Mesendoderm (in vitro differentiated cells): Measurements from ENCODE around the gene TWIST2.

ENCODE experiments used
- DNase-seq: peaks from one replicate; pipeline ENCODE4 v3.0.0; 2013
- H2AK5ac ChIP-seq: 2 replicates; pipeline ENCODE4 v1.6.1; 2013; ENCODE audit warnings: low read length, inconsistent platforms
- H2BK120ac ChIP-seq: 2 replicates; pipeline ENCODE4 v1.6.1; 2013; ENCODE audit warnings: low read depth, mild to moderate bottlenecking, low read length, moderate library complexity, mixed read lengths
- H2BK15ac ChIP-seq: replicated peaks from 2 replicates; pipeline ENCODE4 v1.6.1; 2013; ENCODE audit warnings: low read depth, mild to moderate bottlenecking, moderate library complexity
- H2BK5ac ChIP-seq: 2 replicates; pipeline ENCODE4 v1.6.1; 2013; ENCODE audit warnings: low read length, inconsistent platforms
- H3K18ac ChIP-seq: 2 replicates; pipeline ENCODE4 v1.6.1; 2013; ENCODE audit warnings: mild to moderate bottlenecking, low read length, mixed read lengths
- H3K23ac ChIP-seq: one replicate; pipeline ENCODE4 v1.6.1; 2013; ENCODE audit warnings: low read length
- H3K27ac ChIP-seq: 2 replicates; pipeline ENCODE4 v1.5.1; 2013; ENCODE audit warnings: low read depth, mild to moderate bottlenecking, inconsistent platforms, low read length, moderate library complexity
- H3K27me3 ChIP-seq: 2 replicates; pipeline ENCODE4 v1.6.1; 2013; ENCODE audit warnings: low read length, control low read depth, mild to moderate bottlenecking, inconsistent platforms; ENCODE audit not compliant: insufficient read depth, poor library complexity
- H3K36me3 ChIP-seq: 2 replicates; pipeline ENCODE4 v1.6.1; 2013; ENCODE audit warnings: low read length, inconsistent platforms; ENCODE audit not compliant: control insufficient read depth, insufficient read depth
- H3K4ac ChIP-seq: one replicate; pipeline ENCODE4 v1.6.1; 2013; ENCODE audit warnings: low read depth, mild to moderate bottlenecking, low read length, moderate library complexity
- H3K4me1 ChIP-seq: 2 replicates; pipeline ENCODE4 v1.6.1; 2013; ENCODE audit warnings: low read depth, low read length, inconsistent platforms; ENCODE audit not compliant: control insufficient read depth
- H3K4me2 ChIP-seq: 2 replicates; pipeline ENCODE4 v1.6.1; 2013; ENCODE audit warnings: low read length
- H3K4me3 ChIP-seq: 2 replicates; pipeline ENCODE4 v1.5.1; 2013; ENCODE audit warnings: mild to moderate bottlenecking, low read length
- H3K56ac ChIP-seq: one replicate; pipeline ENCODE4 v1.6.1; 2013; ENCODE audit warnings: low read length
- H3K79me1 ChIP-seq: 2 replicates; pipeline ENCODE4 v1.6.1; 2013; ENCODE audit warnings: low read length, inconsistent platforms
- H3K79me2 ChIP-seq: 2 replicates; pipeline ENCODE4 v1.6.1; 2013; ENCODE audit warnings: mild to moderate bottlenecking, low read length; ENCODE audit not compliant: control insufficient read depth, insufficient read depth
- H3K9ac ChIP-seq: 2 replicates; pipeline ENCODE4 v1.6.1; 2013; ENCODE audit warnings: low read length, inconsistent platforms
- H4K5ac ChIP-seq: one replicate; pipeline ENCODE4 v1.6.1; 2013; ENCODE audit warnings: low read length
- H4K8ac ChIP-seq: one replicate; pipeline ENCODE4 v1.6.1; 2013; ENCODE audit warnings: low read depth, mild to moderate bottlenecking, control low read depth, low read length, moderate library complexity
- WGBS: extraction: QIAGEN DNeasy Blood & Tissue Kit; methylation state at CpG from one replicate; pipeline ENCODE4 v1.1.7; 2013; ENCODE audit warnings: low lambda C conversion rate, missing lambda C conversion rate; ENCODE audit not compliant: insufficient coverage; ENCODE audit errors: extremely low coverage; 5-methylcytosine and 5-hydroxymethylcytosine counted together

The TWIST2 gene

GRCh38 chr2:238859636-238860347, 11.9 kb downstream of the TWIST2 start:
- Histone ChIP-seq H3K9ac (no peak overlapping the region), H3K79me2 (no peaks in the 10 kb centered on the region), H2BK5ac (no peak overlapping the region), H3K27me3 (no peaks in the 10 kb centered on the region), H3K23ac (no peak overlapping the region), H4K5ac (no peak overlapping the region), H3K4ac (no peak overlapping the region), H3K4me1 (peaks cover 5% of the 10 kb centered on the region), H3K18ac (no peak overlapping the region), H3K56ac (no peak overlapping the region), H3K4me3 (no peak overlapping the region), H3K36me3 (no peaks in the 10 kb centered on the region), H3K4me2 (no peak overlapping the region), H3K27ac (no peak overlapping the region), H2BK120ac (no peak overlapping the region), H3K79me1 (no peaks in the 10 kb centered on the region), H4K8ac (no peak overlapping the region), H2AK5ac (no peak overlapping the region), H2BK15ac (no peak overlapping the region)
- no peak for DNase-seq
- WGBS = no CpG with 5 or more reads among the region's 14 CpGs

GRCh38 chr2:238861013-238861730, 13.3 kb downstream of the TWIST2 start:
- no peak overlapping the region for H2BK15ac ChIP-seq
- H4K8ac ChIP-seq = no peak overlapping the region
- H3K4me1 ChIP-seq = peaks cover 5% of the 10 kb centered on the region
- H3K4me2 ChIP-seq = no peak overlapping the region
- H2AK5ac ChIP-seq = no peak overlapping the region
- no peak overlapping the region for H3K4me3 ChIP-seq
- WGBS = no CpG with 5 or more reads among the region's 21 CpGs
- H3K4ac ChIP-seq = no peak overlapping the region
- no peak overlapping the region for H3K27ac ChIP-seq
- H2BK120ac ChIP-seq = no peak overlapping the region
- no peak overlapping the region for H3K23ac ChIP-seq
- no peaks in the 10 kb centered on the region for H3K27me3 ChIP-seq
- no peaks in the 10 kb centered on the region for H3K79me2 ChIP-seq
- no peaks in the 10 kb centered on the region for H3K79me1 ChIP-seq
- H3K36me3 ChIP-seq = no peaks in the 10 kb centered on the region
- no peak overlapping the region for H3K18ac ChIP-seq
- no peak overlapping the region for H3K56ac ChIP-seq
- H3K9ac ChIP-seq = no peak overlapping the region
- H2BK5ac ChIP-seq = no peak overlapping the region
- DNase-seq = no peak
- no peak overlapping the region for H4K5ac ChIP-seq

GRCh38 chr2:238861766-238862315, 14.0 kb downstream of the TWIST2 start:
- no peak overlapping the region for H3K4ac ChIP-seq
- no peaks in the 10 kb centered on the region for H3K36me3 ChIP-seq
- no peaks in the 10 kb centered on the region for H3K79me1 ChIP-seq
- no peak overlapping the region for H2AK5ac ChIP-seq
- no peak overlapping the region for H3K4me3 ChIP-seq
- no peak overlapping the region for H3K9ac ChIP-seq
- H2BK120ac ChIP-seq = no peak overlapping the region
- H4K8ac ChIP-seq = no peak overlapping the region
- no peak overlapping the region for H4K5ac ChIP-seq
- H3K27me3 ChIP-seq = no peaks in the 10 kb centered on the region
- peaks cover 5% of the 10 kb centered on the region for H3K4me1 ChIP-seq
- H3K4me2 ChIP-seq = no peak overlapping the region
- no peak overlapping the region for H3K18ac ChIP-seq
- no CpG with 5 or more reads among the region's 10 CpGs for WGBS
- no peak overlapping the region for H3K56ac ChIP-seq
- no peaks in the 10 kb centered on the region for H3K79me2 ChIP-seq
- no peak overlapping the region for H3K23ac ChIP-seq
- no peak overlapping the region for H3K27ac ChIP-seq
- H2BK15ac ChIP-seq = no peak overlapping the region
- DNase-seq = no peak
- H2BK5ac ChIP-seq = no peak overlapping the region

- no peak for DNase-seq
- Histone ChIP-seq H3K4me1 (peaks cover 5% of the 10 kb centered on the region), H3K79me2 (no peaks in the 10 kb centered on the region), H4K5ac (no peak overlapping the region), H3K4ac (no peak overlapping the region), H3K36me3 (no peaks in the 10 kb centered on the region), H3K4me2 (no peak overlapping the region), H2BK120ac (no peak overlapping the region), H2BK15ac (no peak overlapping the region), H3K4me3 (no peak overlapping the region), H3K27me3 (no peaks in the 10 kb centered on the region), H3K23ac (no peak overlapping the region), H3K18ac (no peak overlapping the region), H2AK5ac (no peak overlapping the region), H2BK5ac (no peak overlapping the region), H3K9ac (no peak overlapping the region), H3K79me1 (no peaks in the 10 kb centered on the region), H3K56ac (no peak overlapping the region), H3K27ac (no peak overlapping the region), H4K8ac (no peak overlapping the region)
- WGBS = no CpG with 5 or more reads among the region's 5 CpGs
These were observed 14.8 kb downstream of the TWIST2 start for GRCh38 chr2:238862701-238863100.

- no peak overlapping the region for H4K8ac ChIP-seq
- no peak overlapping the region for H3K27ac ChIP-seq
- no peak overlapping the region for H4K5ac ChIP-seq
- no peaks in the 10 kb centered on the region for H3K79me1 ChIP-seq
- no peaks in the 10 kb centered on the region for H3K27me3 ChIP-seq
- H2BK15ac ChIP-seq = no peak overlapping the region
- H3K4me3 ChIP-seq = no peak overlapping the region
- H3K23ac ChIP-seq = no peak overlapping the region
- H2AK5ac ChIP-seq = no peak overlapping the region
- H2BK120ac ChIP-seq = no peak overlapping the region
- no peak overlapping the region for H3K4me2 ChIP-seq
- H3K4me1 ChIP-seq = peaks cover 5% of the 10 kb centered on the region
- H3K56ac ChIP-seq = no peak overlapping the region
- no peak overlapping the region for H3K9ac ChIP-seq
- H3K36me3 ChIP-seq = no peaks in the 10 kb centered on the region
- no peak overlapping the region for H3K18ac ChIP-seq
- WGBS = no CpG with 5 or more reads among the region's 14 CpGs
- no peak overlapping the region for H3K4ac ChIP-seq
- H2BK5ac ChIP-seq = no peak overlapping the region
- no peaks in the 10 kb centered on the region for H3K79me2 ChIP-seq
- DNase-seq = no peak
These were observed 15.3 kb downstream of the TWIST2 start for GRCh38 chr2:238863231-238863630.
